Astrocyte (in vitro differentiated cells and primary cell): ENCODE results near the gene SNUPN. TPM values are rescaled to one million over a fixed set of nuclear protein-coding genes. Genes with fewer than 3 reads are reported as not detected.

Source experiments
- DNase-seq: peaks from one replicate; pipeline ENCODE4 v3.0.0-alpha.2; 2010; ENCODE audit warnings: low read depth
- FAIRE-seq: peaks from 2 replicates; lab custom pipeline; 2011; peaks lifted over from hg19 to GRCh38; lab: Jason Lieb, UNC
- H2AFZ ChIP-seq: 2 replicates; pipeline ENCODE4 v1.6.0; 2012; ENCODE audit warnings: low read depth, low read length, inconsistent platforms
- H3K27ac ChIP-seq: 2 replicates; pipeline ENCODE4 v1.5.1; 2011; ENCODE audit warnings: low read depth, low read length, inconsistent platforms
- H3K27me3 ChIP-seq: 2 replicates; pipeline ENCODE4 v1.6.0; 2011; ENCODE audit warnings: low read length, inconsistent platforms; ENCODE audit not compliant: insufficient read depth
- H3K36me3 ChIP-seq: 2 replicates; pipeline ENCODE4 v1.5.1; 2011; ENCODE audit warnings: low read length, inconsistent platforms; ENCODE audit not compliant: insufficient read depth
- H3K4me1 ChIP-seq: 2 replicates; pipeline ENCODE4 v1.5.1; 2011; ENCODE audit warnings: low read length, inconsistent platforms; ENCODE audit not compliant: insufficient read depth
- H3K4me2 ChIP-seq: 2 replicates; pipeline ENCODE4 v1.6.0; 2012; ENCODE audit warnings: low read length, inconsistent platforms
- H3K4me3 ChIP-seq: 2 replicates; pipeline ENCODE4 v1.5.1; 2011; ENCODE audit warnings: low read depth, mild to moderate bottlenecking, low read length, inconsistent platforms; ENCODE audit not compliant: insufficient read depth
- H3K79me2 ChIP-seq: 2 replicates; pipeline ENCODE4 v1.6.0; 2012; ENCODE audit warnings: mild to moderate bottlenecking, low read length, inconsistent platforms; ENCODE audit not compliant: insufficient read depth
- H3K9ac ChIP-seq: 2 replicates; pipeline ENCODE4 v1.6.0; 2012; ENCODE audit warnings: mild to moderate bottlenecking, low read length, inconsistent platforms
- H3K9me3 ChIP-seq: 2 replicates; pipeline ENCODE4 v1.5.1; 2012; ENCODE audit warnings: low read depth, mild to moderate bottlenecking, low read length, inconsistent platforms; ENCODE audit not compliant: insufficient read depth
- H4K20me1 ChIP-seq: 2 replicates; pipeline ENCODE4 v1.6.0; 2012; ENCODE audit warnings: low read length, inconsistent platforms; ENCODE audit not compliant: insufficient read depth
- H3K27ac Mint-ChIP-seq: one replicate; pipeline ENCODE4 v1.8.0; 2021; ENCODE audit warnings: mild to moderate bottlenecking, mixed read lengths; ENCODE audit not compliant: unreplicated experiment
- H3K27me3 Mint-ChIP-seq: one replicate; pipeline ENCODE4 v1.8.0; 2021; ENCODE audit warnings: low read depth, mixed read lengths; ENCODE audit not compliant: unreplicated experiment
- H3K36me3 Mint-ChIP-seq: one replicate; pipeline ENCODE4 v1.8.0; 2021; ENCODE audit warnings: low read depth, mixed read lengths; ENCODE audit not compliant: unreplicated experiment
- H3K4me1 Mint-ChIP-seq: one replicate; pipeline ENCODE4 v1.8.0; 2021; ENCODE audit warnings: low read depth, mixed read lengths; ENCODE audit not compliant: unreplicated experiment
- H3K4me3 Mint-ChIP-seq: one replicate; pipeline ENCODE4 v1.8.0; 2021; ENCODE audit warnings: mild to moderate bottlenecking, moderate library complexity, mixed read lengths; ENCODE audit not compliant: unreplicated experiment
- H3K9me3 Mint-ChIP-seq: one replicate; pipeline ENCODE4 v1.8.0; 2021; ENCODE audit warnings: mild to moderate bottlenecking, mixed read lengths; ENCODE audit not compliant: unreplicated experiment
- CTCF ChIP-seq: IDR thresholded peaks from 2 replicates; pipeline ENCODE4 v1.5.1; 2011; ENCODE audit warnings: low read depth, mild to moderate bottlenecking, inconsistent platforms, low read length, moderate library complexity; ENCODE audit not compliant: insufficient read depth
- EZH2 ChIP-seq: IDR thresholded peaks from 2 replicates; pipeline ENCODE4 v1.6.1; 2012; ENCODE audit warnings: mild to moderate bottlenecking, low read length, inconsistent platforms; ENCODE audit not compliant: insufficient read depth
- total RNA-seq: library from RNA; stranded (reverse); gene quantifications from 2 replicates; pipeline ENCODE4 v1.2.1, GENCODE V29; 2021

Gene SNUPN
- total RNA-seq, 1 donor from 2014 or later, result 15.9 TPM

GRCh38 chr15:75654201-75654907, 28.8 kb upstream of the SNUPN start:
- no peak overlapping the region for H3K27ac Mint-ChIP-seq
- no peak overlapping the region for H3K4me2 ChIP-seq
- FAIRE-seq (no peak), DNase-seq (no peak)
- peaks cover 46% of the 10 kb centered on the region for H3K4me1 Mint-ChIP-seq
- H3K27ac ChIP-seq, result no peak overlapping the region
- peaks cover 88% of the 10 kb centered on the region for H4K20me1 ChIP-seq
- H3K4me1 ChIP-seq, result peaks cover 34% of the 10 kb centered on the region
- H2AFZ ChIP-seq, result no peak overlapping the region
- H3K4me3 ChIP-seq, result no peak overlapping the region
- H3K27me3 ChIP-seq, result no peaks in the 10 kb centered on the region
- H3K4me3 Mint-ChIP-seq, result no peak overlapping the region
- H3K36me3 ChIP-seq, result peaks cover 4% of the 10 kb centered on the region
- no peaks in the 10 kb centered on the region for H3K9me3 ChIP-seq
- peaks cover 29% of the 10 kb centered on the region for H3K36me3 Mint-ChIP-seq
- H3K79me2 ChIP-seq, result peaks cover 94% of the 10 kb centered on the region
- TF ChIP-seq CTCF (no peak), EZH2 (no peak)
- H3K9me3 Mint-ChIP-seq, result no peaks in the 10 kb centered on the region
- no peaks in the 10 kb centered on the region for H3K27me3 Mint-ChIP-seq
- no peak overlapping the region for H3K9ac ChIP-seq

- TF ChIP-seq CTCF (no peak), EZH2 (no peak)
- H3K9me3 ChIP-seq, result no peaks in the 10 kb centered on the region
- Mint-ChIP-seq H3K4me3 (peak overlapping the region; percentile 14), H3K4me1 (peaks cover 55% of the 10 kb centered on the region), H3K27me3 (no peaks in the 10 kb centered on the region), H3K9me3 (no peaks in the 10 kb centered on the region), H3K27ac (no peak overlapping the region), H3K36me3 (peaks cover 28% of the 10 kb centered on the region)
- H3K4me2 ChIP-seq, result peak overlapping the region; percentile 96
- peaks cover 43% of the 10 kb centered on the region for H3K4me1 ChIP-seq
- peaks cover 100% of the 10 kb centered on the region for H3K79me2 ChIP-seq
- no peak overlapping the region for H2AFZ ChIP-seq
- no peaks in the 10 kb centered on the region for H3K27me3 ChIP-seq
- peaks cover 95% of the 10 kb centered on the region for H4K20me1 ChIP-seq
- H3K4me3 ChIP-seq, result no peak overlapping the region
- no peak overlapping the region for H3K27ac ChIP-seq
- DNase-seq (no peak), FAIRE-seq (no peak)
- peaks cover 4% of the 10 kb centered on the region for H3K36me3 ChIP-seq
- H3K9ac ChIP-seq, result no peak overlapping the region
Measured at GRCh38 chr15:75653347-75653913, 27.9 kb upstream of the SNUPN start.
